Esophagus squamous epithelium (tissue), 4 donors: ENCODE data around the gene CCL25.
"Not testable (repeated sequence)": the region's sequence is repeated elsewhere in the genome, so short reads cannot be mapped to it uniquely, and the experiment has no call there.

Experiments
- CTCF ChIP-seq, 6 experiments: fragments of 450-650 bp in 4 of 6; fragments of 200-600 bp in 2 of 6; sonication (generic) in 2 of 6; IDR thresholded peaks; one replicate each; pipeline ENCODE4 v1.5.1; 2016 to 2019; ENCODE audit warnings: antibody characterized with exemption in 6 of 6, mild to moderate bottlenecking in 4 of 6, moderate library complexity in 4 of 6
- POLR2A ChIP-seq, 4 donors: fragments of 450-650 bp; IDR thresholded peaks; one replicate each; pipeline ENCODE4 v1.6.1; 2017; ENCODE audit warnings: antibody characterized with exemption in 4 of 4, mild to moderate bottlenecking in 4 of 4, moderate library complexity in 3 of 4

GRCh38 chr19:8033287-8034177 lies 19.0 kb upstream of the CCL25 start:
- not testable (repeated sequence) for TF ChIP-seq CTCF, POLR2A (IDR thresholded peaks at IDR 0.05)
